HG02571 (cell line): ENCODE data around the gene FSHR.

Experiments
- ATAC-seq: cut with Tn5 transposase; IDR thresholded peaks from one replicate; pipeline ENCODE4 v1.9.1; 2021; ENCODE audit warnings: mild to moderate bottlenecking, moderate library complexity; ENCODE audit not compliant: unreplicated experiment

Gene FSHR

GRCh38 chr2:49154140-49154539, at the start of gene FSHR:
FSHR (minus strand) TSS chr2:49154515; CDS start chr2:49154417, 98 bp downstream.
- no peak for ATAC-seq

- ATAC-seq = no peak
Measured at GRCh38 chr2:49199266-49199665, 45.0 kb upstream of the FSHR start.

GRCh38 chr2:49194701-49195100, 40.4 kb upstream of the FSHR start:
- no peak for ATAC-seq

- no peak for ATAC-seq
Measured at GRCh38 chr2:49192036-49192435, 37.7 kb upstream of the FSHR start.

- no peak for ATAC-seq
Measured at GRCh38 chr2:49189512-49190225, 35.4 kb upstream of the FSHR start.

- no peak for ATAC-seq
Measured at GRCh38 chr2:49186050-49186648, 31.8 kb upstream of the FSHR start.

- ATAC-seq = no peak
Measured at GRCh38 chr2:49178656-49179055, 24.3 kb upstream of the FSHR start.

GRCh38 chr2:49177194-49177593, 22.9 kb upstream of the FSHR start:
- ATAC-seq = no peak

GRCh38 chr2:49175831-49176230, 21.5 kb upstream of the FSHR start:
- ATAC-seq = no peak

GRCh38 chr2:49174750-49175149, 20.4 kb upstream of the FSHR start:
- no peak for ATAC-seq

- ATAC-seq = no peak
Measured at GRCh38 chr2:49167131-49167530, 12.8 kb upstream of the FSHR start.

- no peak for ATAC-seq
Measured at GRCh38 chr2:49165662-49166061, 11.3 kb upstream of the FSHR start.

GRCh38 chr2:49164729-49165128, 10.4 kb upstream of the FSHR start:
- no peak for ATAC-seq

GRCh38 chr2:49162151-49162550, 7.8 kb upstream of the FSHR start:
- no peak for ATAC-seq

- ATAC-seq = no peak
Measured at GRCh38 chr2:49154891-49155290, 576 bp upstream of the FSHR start.

- ATAC-seq = no peak
Measured at GRCh38 chr2:49153252-49153651, 1.1 kb downstream of the FSHR start.

GRCh38 chr2:49152824-49153223, 1.5 kb downstream of the FSHR start:
- no peak for ATAC-seq

- ATAC-seq = no peak
Measured at GRCh38 chr2:49146401-49146800, 7.9 kb downstream of the FSHR start.

- no peak for ATAC-seq
Measured at GRCh38 chr2:49131801-49132200, 22.5 kb downstream of the FSHR start.

- no peak for ATAC-seq
Measured at GRCh38 chr2:49129034-49129433, 25.3 kb downstream of the FSHR start.

- ATAC-seq = no peak
Measured at GRCh38 chr2:49123600-49123999, 30.7 kb downstream of the FSHR start.

GRCh38 chr2:49122107-49122506, 32.2 kb downstream of the FSHR start:
- ATAC-seq = no peak

GRCh38 chr2:49113046-49113445, 41.3 kb downstream of the FSHR start:
- no peak for ATAC-seq
